Neural cell (in vitro differentiated cells): ENCODE results near the gene PDE11A. TPM values are rescaled to one million over a fixed set of nuclear protein-coding genes. Genes with fewer than 3 reads are reported as not detected.

ENCODE experiments used
- H2AFZ ChIP-seq: fragments of 200-600, 300-800 bp; sonication (generic), shearing (Covaris generic); 2 replicates; pipeline ENCODE4 v1.6.0; 2014; ENCODE audit warnings: low read depth, mild to moderate bottlenecking, antibody characterized with exemption, low read length, moderate library complexity
- H3F3A ChIP-seq: fragments of 200-600 bp; shearing (Covaris generic); 2 replicates; pipeline ENCODE4 v1.6.1; 2016; ENCODE audit warnings: mild to moderate bottlenecking, moderate library complexity, mixed read lengths, antibody characterized with exemption, low read length; ENCODE audit not compliant: insufficient read depth, poor library complexity, severe bottlenecking
- H3K27ac ChIP-seq: fragments of 200-600, 300-800 bp; sonication (generic), shearing (Covaris generic); 2 replicates; pipeline ENCODE4 v1.5.1; 2014; ENCODE audit warnings: mild to moderate bottlenecking, low read length, moderate library complexity
- H3K27me3 ChIP-seq: fragments of 300-800, 200-600 bp; sonication (generic), shearing (Covaris generic); 2 replicates; pipeline ENCODE4 v1.6.0; 2014; ENCODE audit warnings: mild to moderate bottlenecking, low read depth, low read length, moderate library complexity; ENCODE audit not compliant: insufficient read depth
- H3K36me3 ChIP-seq: fragments of 300-800, 200-600 bp; sonication (generic), shearing (Covaris generic); 2 replicates; pipeline ENCODE4 v1.5.1; 2014; ENCODE audit warnings: mild to moderate bottlenecking, antibody characterized with exemption, low read length, moderate library complexity; ENCODE audit not compliant: insufficient read depth
- H3K4me2 ChIP-seq: fragments of 300-800, 200-600 bp; sonication (generic), shearing (Covaris generic); 2 replicates; pipeline ENCODE4 v1.6.0; 2014; ENCODE audit warnings: mild to moderate bottlenecking, low read length
- H3K4me3 ChIP-seq: fragments of 300-800, 200-600 bp; sonication (generic), shearing (Covaris generic); 2 replicates; pipeline ENCODE4 v1.5.1; 2014; ENCODE audit warnings: mild to moderate bottlenecking, low read length, moderate library complexity
- H3K79me2 ChIP-seq: fragments of 200-600 bp; shearing (Covaris generic); replicated peaks from 2 replicates; pipeline ENCODE4 v1.6.0; 2014; ENCODE audit warnings: mild to moderate bottlenecking, low read length, moderate library complexity; ENCODE audit not compliant: insufficient read depth
- H3K9ac ChIP-seq: fragments of 300-800, 200-600 bp; sonication (generic), shearing (Covaris generic); 2 replicates; pipeline ENCODE4 v1.6.1; 2016; ENCODE audit warnings: mild to moderate bottlenecking, low read length, mixed read lengths
- H3K9me2 ChIP-seq: fragments of 200-600 bp; shearing (Covaris generic); 2 replicates; pipeline ENCODE4 v1.6.1; 2016; ENCODE audit warnings: mild to moderate bottlenecking, low read length, mixed read lengths; ENCODE audit not compliant: insufficient read depth
- H3K9me3 ChIP-seq: fragments of 200-600, 300-800 bp; sonication (generic), shearing (Covaris generic); 2 replicates; pipeline ENCODE4 v1.6.1; 2016; ENCODE audit warnings: mild to moderate bottlenecking, mixed run types, low read length, moderate library complexity, mixed read lengths
- H4K20me1 ChIP-seq: fragments of 200-600 bp; shearing (Covaris generic); 2 replicates; pipeline ENCODE4 v1.6.1; 2016; ENCODE audit warnings: mild to moderate bottlenecking, mixed run types; ENCODE audit not compliant: insufficient read depth
- CTCF ChIP-seq: fragments of 450-650 bp; IDR thresholded peaks from 2 replicates; pipeline ENCODE4 v1.5.1; 2014; ENCODE audit warnings: antibody characterized with exemption, mild to moderate bottlenecking, moderate library complexity; ENCODE audit not compliant: poor library complexity, severe bottlenecking
- EP300 ChIP-seq: fragments of 450-650 bp; conservative IDR thresholded peaks from 2 replicates; pipeline ENCODE4 v1.6.1; 2014; ENCODE audit warnings: antibody characterized with exemption, mild to moderate bottlenecking, moderate library complexity; ENCODE audit not compliant: poor library complexity, severe bottlenecking
- EZH2 ChIP-seq: fragments of 200-600, 300-800 bp; shearing (Covaris generic), sonication (generic); IDR thresholded peaks from 2 replicates; pipeline ENCODE4 v1.6.1; 2014; ENCODE audit warnings: antibody characterized with exemption, low read length, borderline replicate concordance, mild to moderate bottlenecking; ENCODE audit not compliant: insufficient read depth, poor library complexity, severe bottlenecking
- MXI1 ChIP-seq: fragments of 450-650 bp; conservative IDR thresholded peaks from 2 replicates; pipeline ENCODE4 v1.6.1; 2014; ENCODE audit warnings: antibody characterized with exemption, mild to moderate bottlenecking; ENCODE audit not compliant: poor library complexity, severe bottlenecking
- POLR2AphosphoS5 ChIP-seq: IDR thresholded peaks from 2 replicates; pipeline ENCODE4 v1.6.1; 2012
- RAD21 ChIP-seq: fragments of 450-650 bp; conservative IDR thresholded peaks from 2 replicates; pipeline ENCODE4 v1.6.1; 2014; ENCODE audit warnings: antibody characterized with exemption, mild to moderate bottlenecking, moderate library complexity
- REST ChIP-seq: IDR thresholded peaks from 2 replicates; pipeline ENCODE4 v1.6.1; 2012; ENCODE audit warnings: borderline replicate concordance
- SMC3 ChIP-seq: fragments of 450-650 bp; conservative IDR thresholded peaks from 2 replicates; pipeline ENCODE4 v1.6.1; 2014; ENCODE audit warnings: antibody characterized with exemption, mild to moderate bottlenecking, moderate library complexity; ENCODE audit not compliant: poor library complexity
- TAF1 ChIP-seq: IDR thresholded peaks from 2 replicates; pipeline ENCODE4 v1.6.1; 2012; ENCODE audit warnings: low read depth
- polyA plus RNA-seq: library from polyadenylated mRNA; depleted of rRNA; stranded (reverse); fragments of >200 nt; gene quantifications from 2 replicates; pipeline ENCODE4 v1.2.3, GENCODE V29; 2014

The PDE11A gene
- polyA plus RNA-seq, 1 donor from 2014 or later = 0.89 TPM

GRCh38 chr2:178006710-178007109 is 65.9 kb downstream of the PDE11A start:
- Histone ChIP-seq H3K9ac (no peak overlapping the region), H3K4me3 (no peak overlapping the region), H3K79me2 (no peaks in the 10 kb centered on the region), H3K4me2 (no peak overlapping the region), H4K20me1 (no peaks in the 10 kb centered on the region), H3F3A (no peaks in the 10 kb centered on the region), H3K27ac (no peak overlapping the region), H3K9me2 (no peaks in the 10 kb centered on the region), H3K9me3 (no peaks in the 10 kb centered on the region), H3K27me3 (no peaks in the 10 kb centered on the region), H3K36me3 (no peaks in the 10 kb centered on the region), H2AFZ (no peak overlapping the region)
- TF ChIP-seq SMC3 (no peak), EZH2 (no peak), CTCF (no peak), REST (no peak), POLR2AphosphoS5 (no peak), EP300 (no peak), RAD21 (no peak), TAF1 (no peak), MXI1 (no peak)

GRCh38 chr2:178005756-178006155 is 66.8 kb downstream of the PDE11A start:
- H3K36me3 ChIP-seq = no peaks in the 10 kb centered on the region
- no peaks in the 10 kb centered on the region for H3K79me2 ChIP-seq
- no peak for TF ChIP-seq MXI1
- TF ChIP-seq RAD21 = no peak
- TF ChIP-seq TAF1 = no peak
- TF ChIP-seq EP300 = no peak
- TF ChIP-seq SMC3 = no peak
- no peak for TF ChIP-seq CTCF
- TF ChIP-seq POLR2AphosphoS5 = no peak
- no peak for TF ChIP-seq REST
- no peak for TF ChIP-seq EZH2
- H3K9me2 ChIP-seq = no peaks in the 10 kb centered on the region
- H3K27me3 ChIP-seq = no peaks in the 10 kb centered on the region
- H4K20me1 ChIP-seq = no peaks in the 10 kb centered on the region
- no peak overlapping the region for H3K4me3 ChIP-seq
- no peaks in the 10 kb centered on the region for H3F3A ChIP-seq
- H3K9ac ChIP-seq = no peak overlapping the region
- H3K4me2 ChIP-seq = no peak overlapping the region
- no peaks in the 10 kb centered on the region for H3K9me3 ChIP-seq
- no peak overlapping the region for H2AFZ ChIP-seq
- no peak overlapping the region for H3K27ac ChIP-seq
